Stimulated activated effector memory CD8-positive, alpha-beta T cell treated with anti-CD3 and anti-CD28 coated beads, Interleukin-12 subunit alpha, Interleukin-12 subunit beta, amount 100 ng/mL, for 72 hours (primary cell): ENCODE results near the gene RNU6-9.

Experiments used
- ATAC-seq: fragments of 150-1000 bp; cut with Tn5 transposase; 2 replicates; pipeline ENCODE4 v1.10.0; 2021
- DNase-seq, 2 donors: peaks; one replicate each; pipeline ENCODE4 v3.0.0; 2021 to 2022; ENCODE audit warnings: low spot score in 2 of 2
- H3K27ac Mint-ChIP-seq: one replicate; pipeline ENCODE4 v1.8.0; 2022; ENCODE audit warnings: mild to moderate bottlenecking, mixed read lengths
- H3K36me3 Mint-ChIP-seq: one replicate; pipeline ENCODE4 v1.8.0; 2022; ENCODE audit warnings: mild to moderate bottlenecking, mixed read lengths
- H3K4me1 Mint-ChIP-seq: one replicate; pipeline ENCODE4 v1.8.0; 2022; ENCODE audit warnings: mixed read lengths
- H3K4me3 Mint-ChIP-seq: one replicate; pipeline ENCODE4 v1.8.0; 2022; ENCODE audit warnings: mild to moderate bottlenecking, mixed read lengths
- H3K9me3 Mint-ChIP-seq: one replicate; pipeline ENCODE4 v1.8.0; 2022; ENCODE audit warnings: mixed read lengths

The RNU6-9 gene

GRCh38 chr19:855566-856120, 37.6 kb upstream of the RNU6-9 start:
- Mint-ChIP-seq H3K27ac (no peak overlapping the region), H3K4me1 (no peaks in the 10 kb centered on the region), H3K9me3 (no peaks in the 10 kb centered on the region), H3K4me3 (no peak overlapping the region), H3K36me3 (no peaks in the 10 kb centered on the region)
- ATAC-seq (no peak), DNase-seq (no peak)

- Mint-ChIP-seq H3K4me3 (no peak overlapping the region), H3K4me1 (peaks cover 10% of the 10 kb centered on the region), H3K9me3 (no peaks in the 10 kb centered on the region), H3K27ac (no peak overlapping the region), H3K36me3 (no peaks in the 10 kb centered on the region)
- ATAC-seq (no peak), DNase-seq (no peak)
Measured at GRCh38 chr19:858284-858683, 35.0 kb upstream of the RNU6-9 start.

GRCh38 chr19:858868-859843, 34.1 kb upstream of the RNU6-9 start, which contains the start of gene CFD:
CFD (plus strand) TSS chr19:859664; CDS start chr19:859690, 26 bp downstream.
- H3K9me3 Mint-ChIP-seq, result no peaks in the 10 kb centered on the region
- DNase-seq (no peak), ATAC-seq (no peak)
- peaks cover 8% of the 10 kb centered on the region for H3K36me3 Mint-ChIP-seq
- H3K4me1 Mint-ChIP-seq, result peaks cover 18% of the 10 kb centered on the region
- H3K4me3 Mint-ChIP-seq, result peak within 1 kb of the TSS; percentile 43
- H3K27ac Mint-ChIP-seq, result no peak within 1 kb of the TSS

- Mint-ChIP-seq H3K4me1 (peaks cover 18% of the 10 kb centered on the region), H3K4me3 (peak overlapping the region; percentile 67), H3K27ac (no peak overlapping the region), H3K9me3 (no peaks in the 10 kb centered on the region), H3K36me3 (peaks cover 14% of the 10 kb centered on the region)
- no peak for ATAC-seq
- no peak for DNase-seq
Measured at GRCh38 chr19:861141-861755, 32.0 kb upstream of the RNU6-9 start.

GRCh38 chr19:861756-862580, 31.3 kb upstream of the RNU6-9 start:
- Mint-ChIP-seq H3K4me1 (peaks cover 18% of the 10 kb centered on the region), H3K36me3 (peaks cover 18% of the 10 kb centered on the region), H3K27ac (no peak overlapping the region), H3K9me3 (no peaks in the 10 kb centered on the region), H3K4me3 (peak overlapping the region; percentile 67)
- ATAC-seq (peak; percentile 41), DNase-seq (peak; percentile 47 to 73)

GRCh38 chr19:862581-863314, 30.5 kb upstream of the RNU6-9 start:
- Mint-ChIP-seq H3K4me3 (peak overlapping the region; percentile 67), H3K36me3 (peaks cover 26% of the 10 kb centered on the region), H3K4me1 (peaks cover 24% of the 10 kb centered on the region), H3K27ac (peak overlapping the region; percentile 40), H3K9me3 (no peaks in the 10 kb centered on the region)
- ATAC-seq (peak; percentile 66), DNase-seq (peak; percentile 67 to 89)

- peaks cover 26% of the 10 kb centered on the region for H3K36me3 Mint-ChIP-seq
- H3K4me1 Mint-ChIP-seq, result peaks cover 24% of the 10 kb centered on the region
Measured at GRCh38 chr19:863315-863620, 30.0 kb upstream of the RNU6-9 start.

GRCh38 chr19:866769-867300, 26.4 kb upstream of the RNU6-9 start:
- ATAC-seq (no peak), DNase-seq (no peak)
- no peaks in the 10 kb centered on the region for H3K9me3 Mint-ChIP-seq
- no peak overlapping the region for H3K4me3 Mint-ChIP-seq
- H3K27ac Mint-ChIP-seq, result no peak overlapping the region
- H3K4me1 Mint-ChIP-seq, result peaks cover 33% of the 10 kb centered on the region
- peaks cover 49% of the 10 kb centered on the region for H3K36me3 Mint-ChIP-seq

More at GRCh38 chr19:863315-863620, 30.0 kb upstream of the RNU6-9 start:
- peak overlapping the region; percentile 67 for H3K4me3 Mint-ChIP-seq
- H3K27ac Mint-ChIP-seq, result peak overlapping the region; percentile 40
- no peak for ATAC-seq
- DNase-seq, result no peak
- no peaks in the 10 kb centered on the region for H3K9me3 Mint-ChIP-seq

GRCh38 chr19:867301-867793, 25.9 kb upstream of the RNU6-9 start:
- ATAC-seq (no peak), DNase-seq (no peak)
- no peaks in the 10 kb centered on the region for H3K9me3 Mint-ChIP-seq
- H3K4me1 Mint-ChIP-seq, result peaks cover 36% of the 10 kb centered on the region
- no peak overlapping the region for H3K27ac Mint-ChIP-seq
- H3K4me3 Mint-ChIP-seq, result no peak overlapping the region
- H3K36me3 Mint-ChIP-seq, result peaks cover 49% of the 10 kb centered on the region

GRCh38 chr19:867855-868457, 25.3 kb upstream of the RNU6-9 start:
- peaks cover 49% of the 10 kb centered on the region for H3K36me3 Mint-ChIP-seq
- no peak overlapping the region for H3K4me3 Mint-ChIP-seq
- H3K4me1 Mint-ChIP-seq, result peaks cover 34% of the 10 kb centered on the region
- ATAC-seq, result no peak
- no peak for DNase-seq
- no peak overlapping the region for H3K27ac Mint-ChIP-seq
- H3K9me3 Mint-ChIP-seq, result no peaks in the 10 kb centered on the region

- Mint-ChIP-seq H3K36me3 (peaks cover 46% of the 10 kb centered on the region), H3K4me3 (no peak overlapping the region), H3K4me1 (peaks cover 28% of the 10 kb centered on the region), H3K27ac (no peak overlapping the region), H3K9me3 (no peaks in the 10 kb centered on the region)
- ATAC-seq (no peak), DNase-seq (no peak)
Measured at GRCh38 chr19:868458-869244, 24.6 kb upstream of the RNU6-9 start.

- Mint-ChIP-seq H3K27ac (peak overlapping the region; percentile 76), H3K9me3 (no peaks in the 10 kb centered on the region)
Measured at GRCh38 chr19:869245-870177, 23.8 kb upstream of the RNU6-9 start.

More at GRCh38 chr19:869245-870177, 23.8 kb upstream of the RNU6-9 start:
- H3K36me3 Mint-ChIP-seq, result peaks cover 42% of the 10 kb centered on the region
- no peak for ATAC-seq
- DNase-seq, result no peak
- no peak overlapping the region for H3K4me3 Mint-ChIP-seq
- peaks cover 24% of the 10 kb centered on the region for H3K4me1 Mint-ChIP-seq
